ENCODE results near the gene CSNK1G1.

DNA sequence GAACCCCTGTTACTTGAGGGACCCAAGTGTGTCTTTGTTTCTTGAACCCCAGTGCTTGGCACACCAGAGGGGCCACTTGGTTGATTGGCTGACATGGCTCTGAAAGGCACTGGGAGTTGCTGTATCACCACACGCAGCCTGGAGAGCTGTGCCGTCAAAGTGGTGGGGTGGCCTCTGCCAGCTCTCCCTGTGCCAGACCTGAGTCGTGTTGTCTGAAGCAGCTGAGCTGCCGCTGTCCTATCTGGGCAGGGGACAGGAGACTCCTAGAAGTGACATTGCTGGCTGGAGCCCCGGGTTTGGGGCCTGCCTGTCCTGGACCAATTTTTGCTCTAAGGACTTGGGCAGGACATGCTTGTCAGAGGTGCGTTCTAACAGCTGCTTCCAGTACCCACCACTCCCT lies 209.9 kb downstream of the CSNK1G1 start:
- TF ChIP-seq CHD2 (IDR thresholded peaks at IDR 0.05; ENCODE audit: low read length) (no peak), CTCF (IDR thresholded peaks at IDR 0.05; ENCODE audit: control extremely low read depth in 1 of 3, insufficient read depth in 1 of 3, low read depth in 1 of 3, low read length in 3 of 3) (no peak), POLR2AphosphoS5 (IDR thresholded peaks at IDR 0.05; ENCODE audit: low read depth, low read length) (no peak), TEAD4 (IDR thresholded peaks at IDR 0.05; ENCODE audit: low read depth, low read length) (no peak), SUZ12 (IDR thresholded peaks at IDR 0.05; ENCODE audit: low read length) (no peak), NRF1 (IDR thresholded peaks at IDR 0.05; ENCODE audit: low read depth, low read length) (no peak), ZNF274 (IDR thresholded peaks at IDR 0.05; ENCODE audit: borderline replicate concordance, extremely low read depth, low read length) (no peak), EGR1 (IDR thresholded peaks at IDR 0.05; ENCODE audit: borderline replicate concordance, low read depth, low read length) (no peak), RFX5 (IDR thresholded peaks at IDR 0.05; ENCODE audit: borderline replicate concordance, low read depth, low read length) (no peak), SP2 (IDR thresholded peaks at IDR 0.05; ENCODE audit: low read length) (no peak), EP300 (IDR thresholded peaks at IDR 0.05; ENCODE audit: borderline replicate concordance in 1 of 2, low read depth in 2 of 2, low read length in 2 of 2) (no peak)
- TF ChIP-seq, protein P1, sequence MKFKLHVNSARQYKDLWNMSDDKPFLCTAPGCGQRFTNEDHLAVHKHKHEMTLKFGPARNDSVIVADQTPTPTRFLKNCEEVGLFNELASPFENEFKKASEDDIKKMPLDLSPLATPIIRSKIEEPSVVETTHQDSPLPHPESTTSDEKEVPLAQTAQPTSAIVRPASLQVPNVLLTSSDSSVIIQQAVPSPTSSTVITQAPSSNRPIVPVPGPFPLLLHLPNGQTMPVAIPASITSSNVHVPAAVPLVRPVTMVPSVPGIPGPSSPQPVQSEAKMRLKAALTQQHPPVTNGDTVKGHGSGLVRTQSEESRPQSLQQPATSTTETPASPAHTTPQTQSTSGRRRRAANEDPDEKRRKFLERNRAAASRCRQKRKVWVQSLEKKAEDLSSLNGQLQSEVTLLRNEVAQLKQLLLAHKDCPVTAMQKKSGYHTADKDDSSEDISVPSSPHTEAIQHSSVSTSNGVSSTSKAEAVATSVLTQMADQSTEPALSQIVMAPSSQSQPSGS (IDR thresholded peaks at IDR 0.05; ENCODE audit: low read length), result no peak
